Mucosa of descending colon (tissue), 3 donors: ENCODE results near the gene TASP1. TPM values are rescaled to one million over a fixed set of nuclear protein-coding genes. Genes with fewer than 3 reads are reported as not detected.

Source experiments
- ATAC-seq: fragments of 200-7000 bp; cut with Tn5 transposase; one replicate; pipeline ENCODE4 v1.9.1; 2020; ENCODE audit warnings: mild to moderate bottlenecking, moderate library complexity
- DNase-seq, 3 donors: peaks; one replicate each; pipeline ENCODE4 v3.0.0-alpha.2; 2020
- H3K36me3 ChIP-seq: fragments of 200-600 bp; one replicate; pipeline ENCODE4 v1.8.0; 2021; ENCODE audit warnings: low read depth, mild to moderate bottlenecking
- H3K4me1 ChIP-seq: fragments of 200-600 bp; one replicate; pipeline ENCODE4 v1.8.0; 2021; ENCODE audit warnings: low read depth, mild to moderate bottlenecking
- H3K4me3 ChIP-seq: fragments of 200-600 bp; one replicate; pipeline ENCODE4 v1.8.0; 2021; ENCODE audit warnings: mild to moderate bottlenecking
- H3K9me3 ChIP-seq: fragments of 200-600 bp; one replicate; pipeline ENCODE4 v1.8.0; 2021; ENCODE audit warnings: mild to moderate bottlenecking
- intact Hi-C, 2 donors: fragments of 100-400 bp; cut with DNase I in 1 of 2; cut with micrococcal nuclease in 1 of 2; formaldehyde crosslinking; loops; one replicate each; pipeline versions ENCODE4 v1.11.0 to v1.11.1; 2022; cut with DNase I, micrococcal nuclease
- total RNA-seq, 3 donors: library from RNA; stranded (reverse); fragmentation: NEBNext Ultra II Directional in 2 of 3; extraction: Animal tissue kit (Norgen Biotek cat#: 25700) in 2 of 3; gene quantifications; one replicate each; pipeline versions ENCODE4 v1.2.1 to v1.2.4, GENCODE V29; 2021 to 2023
- TF ChIP-seq, protein P1 (sequence below): fragments of 200-600 bp; IDR thresholded peaks from one replicate; pipeline ENCODE4 v1.8.0; 2022; ENCODE audit warnings: antibody characterized with exemption, mild to moderate bottlenecking
- donor health status: DM: no; HTN: no; CAD: no; lungs with moderate emphysema.
- donor health status: DM: no; HTN: no; CAD: no.
- donor health status: DM: no; HTN: yes; CAD: no.

Gene TASP1
- total RNA-seq, 3 donors from 2014 or later = 13.3 to 15.0 (median 13.8) TPM

DNA sequence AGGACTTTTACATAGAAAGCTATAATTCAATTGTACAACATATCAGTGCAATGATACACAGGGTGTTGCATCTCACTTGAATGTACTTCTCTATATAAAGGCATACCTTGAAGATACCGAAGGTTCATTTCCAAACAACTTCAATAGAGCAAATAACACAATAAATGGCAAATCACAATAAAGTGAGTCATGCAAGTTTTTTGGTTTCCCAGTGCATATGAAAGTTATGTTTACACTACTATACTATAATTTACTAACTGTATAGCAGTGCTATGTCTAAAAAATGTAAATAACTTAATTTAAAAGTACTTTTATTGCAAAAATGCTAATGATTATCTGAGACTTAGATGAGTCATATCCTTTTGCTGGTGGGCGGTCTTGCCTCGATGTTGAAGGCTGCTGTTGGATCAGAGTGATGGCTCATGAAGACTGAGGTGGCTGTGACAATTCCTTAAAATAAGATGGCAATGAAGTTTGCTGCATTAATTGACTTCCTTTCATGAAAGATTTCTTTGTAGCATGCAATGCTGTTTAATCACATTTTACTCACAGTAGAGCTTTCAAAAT lies 188.8 kb downstream of the TASP1 start:
- ATAC-seq (no peak), DNase-seq (no peak)
- Histone ChIP-seq H3K4me3 (no peak overlapping the region), H3K9me3 (no peaks in the 10 kb centered on the region), H3K36me3 (no peaks in the 10 kb centered on the region), H3K4me1 (no peaks in the 10 kb centered on the region)
- TF ChIP-seq, protein P1, sequence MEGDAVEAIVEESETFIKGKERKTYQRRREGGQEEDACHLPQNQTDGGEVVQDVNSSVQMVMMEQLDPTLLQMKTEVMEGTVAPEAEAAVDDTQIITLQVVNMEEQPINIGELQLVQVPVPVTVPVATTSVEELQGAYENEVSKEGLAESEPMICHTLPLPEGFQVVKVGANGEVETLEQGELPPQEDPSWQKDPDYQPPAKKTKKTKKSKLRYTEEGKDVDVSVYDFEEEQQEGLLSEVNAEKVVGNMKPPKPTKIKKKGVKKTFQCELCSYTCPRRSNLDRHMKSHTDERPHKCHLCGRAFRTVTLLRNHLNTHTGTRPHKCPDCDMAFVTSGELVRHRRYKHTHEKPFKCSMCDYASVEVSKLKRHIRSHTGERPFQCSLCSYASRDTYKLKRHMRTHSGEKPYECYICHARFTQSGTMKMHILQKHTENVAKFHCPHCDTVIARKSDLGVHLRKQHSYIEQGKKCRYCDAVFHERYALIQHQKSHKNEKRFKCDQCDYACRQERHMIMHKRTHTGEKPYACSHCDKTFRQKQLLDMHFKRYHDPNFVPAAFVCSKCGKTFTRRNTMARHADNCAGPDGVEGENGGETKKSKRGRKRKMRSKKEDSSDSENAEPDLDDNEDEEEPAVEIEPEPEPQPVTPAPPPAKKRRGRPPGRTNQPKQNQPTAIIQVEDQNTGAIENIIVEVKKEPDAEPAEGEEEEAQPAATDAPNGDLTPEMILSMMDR = no peak
- intact Hi-C loops = no loop called here

DNA sequence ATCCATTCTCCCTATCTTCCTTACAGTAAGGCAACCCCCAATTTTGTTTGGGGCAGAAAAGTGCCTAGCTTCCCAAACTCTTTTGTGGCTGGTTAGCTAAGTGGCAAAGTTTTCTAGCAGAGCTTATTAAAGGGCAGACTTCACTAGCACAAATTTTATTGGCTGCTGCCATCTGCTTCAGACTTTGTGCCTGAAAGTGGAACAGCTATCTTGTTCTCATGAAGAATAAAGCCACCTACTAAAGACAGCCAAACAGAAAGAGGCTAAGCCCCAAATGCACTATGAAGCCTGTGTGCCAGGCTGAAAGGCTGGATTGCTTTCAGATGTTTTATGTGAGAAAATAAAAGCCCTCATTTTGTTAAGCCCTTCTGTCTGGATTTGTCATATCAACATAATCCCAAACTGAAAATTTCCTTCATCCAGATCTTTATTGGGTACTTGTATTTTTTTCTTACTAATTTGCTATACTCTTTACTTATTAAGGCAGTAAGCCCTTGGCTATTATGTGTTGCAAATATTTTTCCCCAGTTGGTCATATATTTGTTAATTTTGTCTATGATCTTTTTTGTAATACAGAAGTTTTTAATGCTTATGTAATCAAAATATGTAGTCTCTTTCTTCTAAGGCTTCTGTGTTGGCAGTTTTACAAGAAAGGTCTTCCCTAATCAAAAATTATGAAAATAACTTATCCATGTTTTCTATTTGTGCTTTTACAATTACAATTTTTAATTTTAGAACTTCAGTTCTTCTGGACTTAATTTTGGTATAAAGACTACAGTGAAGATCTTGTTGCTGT lies 191.1 kb downstream of the TASP1 start:
- H3K4me1 ChIP-seq = no peaks in the 10 kb centered on the region
- no peak for ATAC-seq
- TF ChIP-seq, protein P1 = no peak
- intact Hi-C loops = no loop called here
- H3K4me3 ChIP-seq = no peak overlapping the region
- no peak for DNase-seq
- no peaks in the 10 kb centered on the region for H3K36me3 ChIP-seq
- H3K9me3 ChIP-seq = no peaks in the 10 kb centered on the region

DNA sequence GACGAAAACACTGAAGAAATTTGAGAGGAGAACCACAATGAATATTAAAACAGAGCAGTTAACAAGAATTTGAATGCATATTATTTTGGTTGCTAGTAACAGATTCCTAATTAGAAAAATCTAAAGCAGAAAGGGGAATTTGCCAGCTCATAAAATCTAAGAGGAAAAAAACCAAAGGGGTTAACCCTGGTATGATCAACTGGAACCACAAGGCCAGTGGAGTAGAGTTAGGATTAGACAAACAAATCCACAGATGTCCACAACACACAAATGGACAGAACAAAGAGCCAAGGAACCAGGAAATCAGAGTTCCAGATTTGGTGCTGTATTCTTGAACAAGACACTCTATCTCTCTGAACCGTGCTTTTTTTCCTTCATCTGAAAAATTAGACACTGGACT lies 195.0 kb downstream of the TASP1 start:
- DNase-seq (no peak), ATAC-seq (no peak)
- TF ChIP-seq, protein P1 = no peak
- intact Hi-C loops = no loop called here
- Histone ChIP-seq H3K9me3 (peaks cover 9% of the 10 kb centered on the region), H3K36me3 (no peaks in the 10 kb centered on the region), H3K4me1 (no peaks in the 10 kb centered on the region), H3K4me3 (no peak overlapping the region)

DNA sequence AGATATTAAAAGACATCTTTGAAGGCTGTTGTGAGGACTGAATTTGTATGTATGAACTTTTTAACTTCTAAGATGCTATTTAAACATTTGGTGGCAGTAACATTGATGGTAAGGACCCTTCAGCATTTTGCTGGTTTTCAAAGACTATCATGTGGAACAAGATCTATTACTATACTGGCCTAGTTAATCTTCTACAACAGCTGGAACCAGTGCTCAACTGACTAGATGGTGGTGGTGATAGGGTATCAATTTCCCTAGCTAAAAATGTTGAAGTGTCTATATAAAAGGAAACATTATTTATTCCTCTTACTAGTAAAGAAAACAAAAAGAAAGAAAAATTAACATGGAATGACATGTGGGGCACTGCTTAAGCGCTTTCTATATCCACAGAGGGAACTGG lies 195.7 kb downstream of the TASP1 start:
- Histone ChIP-seq H3K9me3 (peaks cover 9% of the 10 kb centered on the region), H3K36me3 (no peaks in the 10 kb centered on the region), H3K4me1 (no peaks in the 10 kb centered on the region), H3K4me3 (no peak overlapping the region)
- intact Hi-C loops = no loop called here
- no peak for ATAC-seq
- DNase-seq = no peak
- TF ChIP-seq, protein P1 = no peak

DNA sequence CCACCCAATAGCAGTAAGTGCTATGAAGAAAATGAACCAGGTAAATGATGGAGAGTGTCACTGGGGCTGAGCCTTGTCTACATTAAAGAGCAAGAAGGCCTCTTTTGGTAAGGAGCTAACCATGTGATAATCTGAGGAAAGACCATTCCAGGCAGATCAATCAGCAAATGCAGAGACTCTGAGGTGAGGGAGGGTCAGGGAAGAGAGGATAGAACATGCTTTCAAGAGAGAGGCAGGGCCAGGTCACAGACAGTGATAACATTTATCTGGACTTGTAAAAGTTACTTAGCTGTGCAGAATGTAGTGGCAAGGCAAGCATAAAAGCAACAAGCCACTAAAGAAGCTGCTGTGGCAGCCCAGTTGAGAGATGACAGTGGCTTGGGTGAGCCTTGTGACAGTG lies 197.3 kb downstream of the TASP1 start:
- no peak overlapping the region for H3K4me3 ChIP-seq
- H3K36me3 ChIP-seq = no peaks in the 10 kb centered on the region
- H3K9me3 ChIP-seq = peaks cover 9% of the 10 kb centered on the region
- H3K4me1 ChIP-seq = no peaks in the 10 kb centered on the region
- DNase-seq (no peak), ATAC-seq (no peak)
- intact Hi-C loops = no loop called here
- TF ChIP-seq, protein P1 = no peak
